Right ventricle myocardium inferior (tissue), 1 donor: ENCODE measurements around the gene NLRP8. TPM values are rescaled to one million over a fixed set of nuclear protein-coding genes. Genes with fewer than 3 reads are reported as not detected.
"Not testable (repeated sequence)": the region's sequence is repeated elsewhere in the genome, so short reads cannot be mapped to it uniquely, and the experiment has no call there.

Experiments
- ATAC-seq: fragments of 200-7000 bp; cut with Tn5 transposase; one replicate; pipeline ENCODE4 v1.9.1; 2020; ENCODE audit warnings: mild to moderate bottlenecking, moderate library complexity
- DNase-seq: peaks from one replicate; pipeline ENCODE4 v3.0.0; 2021; ENCODE audit errors: missing footprints
- intact Hi-C: fragments of 100-400 bp; cut with DNase I; formaldehyde crosslinking; loops from one replicate; pipeline ENCODE4 v1.11.0; 2022
- total RNA-seq: library from RNA; stranded (reverse); fragmentation: NEBNext Ultra II Directional; extraction: Animal tissue kit (Norgen Biotek cat#: 25700); gene quantifications from one replicate; pipeline ENCODE4 v1.2.1, GENCODE V29; 2021
- donor health status: DM: no; HTN: yes; CAD: no; lungs with severe emphysema.

Gene NLRP8
- total RNA-seq, 1 donor from 2014 or later: not detected

DNA sequence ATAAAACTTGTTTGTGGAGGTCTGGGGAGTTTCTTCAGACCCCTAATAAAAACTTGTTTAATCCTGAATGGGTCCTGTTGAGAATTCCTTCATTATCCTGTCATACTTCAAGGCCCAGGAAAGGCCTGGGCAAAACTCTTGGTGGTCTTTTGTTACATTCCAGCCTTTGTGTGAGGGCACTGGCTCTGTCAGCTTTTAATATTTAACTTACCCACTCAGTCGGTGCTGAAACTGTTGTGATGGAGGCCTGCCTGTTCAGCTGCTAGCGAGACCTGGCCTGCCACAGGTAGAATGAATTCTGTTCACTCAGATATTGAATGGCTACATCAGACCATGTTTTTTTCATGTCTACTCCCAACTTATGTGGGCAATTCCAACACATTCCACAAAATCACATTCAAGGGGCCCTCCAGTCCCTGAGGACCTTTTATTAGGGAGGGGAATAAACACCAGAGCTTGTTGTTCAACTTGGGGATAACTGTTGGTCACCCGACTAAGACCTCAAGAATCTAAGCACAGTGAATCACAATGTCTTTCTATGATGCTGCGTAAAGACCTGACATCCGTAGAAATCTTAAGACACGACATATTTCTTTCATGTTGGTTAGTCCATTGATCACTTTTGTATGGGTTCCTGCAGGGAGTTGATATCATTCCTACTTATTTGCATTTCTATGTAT, 12.5 kb downstream of the NLRP8 start:
- no peak for DNase-seq
- intact Hi-C loops: no loop called here
- ATAC-seq: no peak

DNA sequence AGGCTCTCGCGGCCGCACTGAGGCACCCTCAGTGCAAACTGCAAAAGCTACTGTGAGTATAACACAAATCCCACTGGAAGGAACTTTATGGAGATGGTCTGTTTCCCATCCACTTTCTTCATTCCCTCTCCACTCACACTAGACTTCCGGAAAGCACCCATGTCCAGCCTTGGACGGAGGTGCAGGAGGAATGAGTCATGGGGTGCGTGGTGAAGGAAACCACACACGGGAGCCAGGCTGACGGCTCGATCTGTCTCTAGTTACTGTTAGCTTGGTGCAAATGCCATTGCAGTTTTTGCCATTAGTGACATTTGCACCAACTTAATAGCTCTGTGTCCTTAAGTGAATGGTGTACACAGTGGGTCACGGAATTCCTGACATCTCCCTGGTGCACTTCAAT, 14.6 kb downstream of the NLRP8 start:
- intact Hi-C loops: no loop called here
- ATAC-seq: no peak
- DNase-seq: no peak

DNA sequence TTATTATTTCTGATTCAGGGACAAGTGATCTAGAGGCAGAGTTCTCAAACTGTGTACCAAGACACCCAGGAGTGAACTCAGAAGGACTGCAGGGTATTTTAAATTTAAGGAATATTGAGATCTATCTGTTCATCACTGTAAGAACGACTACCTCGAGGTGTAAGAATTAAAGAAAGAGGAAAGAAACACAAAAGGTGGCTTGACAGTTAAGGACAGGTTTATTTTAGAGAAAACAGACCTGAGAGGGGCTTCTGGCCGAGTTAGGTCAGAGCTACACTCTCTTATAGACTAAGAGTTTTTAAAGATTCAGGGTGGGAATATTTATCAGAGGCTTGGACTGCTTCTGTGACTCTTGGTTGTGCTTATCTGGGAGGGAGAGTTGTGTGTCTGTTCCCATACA, 26.4 kb downstream of the NLRP8 start:
- ATAC-seq (no peak), DNase-seq (no peak)
- intact Hi-C loops: no loop called here

DNA sequence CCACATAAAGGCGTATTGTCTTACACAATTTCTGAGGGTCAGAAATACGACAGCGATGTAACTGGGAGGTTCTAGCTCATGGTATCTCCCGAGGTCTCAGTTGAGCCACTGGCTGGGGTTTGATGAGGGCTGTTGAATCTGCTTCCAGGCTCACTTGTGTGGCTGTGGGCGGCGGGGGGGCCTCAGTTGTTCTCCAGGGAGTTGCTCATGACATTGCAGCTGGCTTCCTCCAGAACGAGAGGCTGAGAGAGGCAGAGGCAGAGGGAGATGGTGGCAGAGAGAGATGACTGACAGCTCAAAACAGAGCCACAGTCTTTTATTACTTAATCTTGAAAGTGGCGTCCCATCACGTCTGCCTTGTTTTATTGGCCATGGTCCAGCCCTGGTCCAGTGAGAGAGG, 32.8 kb downstream of the NLRP8 start:
- no peak for ATAC-seq
- DNase-seq: no peak
- intact Hi-C loops: no loop called here

DNA sequence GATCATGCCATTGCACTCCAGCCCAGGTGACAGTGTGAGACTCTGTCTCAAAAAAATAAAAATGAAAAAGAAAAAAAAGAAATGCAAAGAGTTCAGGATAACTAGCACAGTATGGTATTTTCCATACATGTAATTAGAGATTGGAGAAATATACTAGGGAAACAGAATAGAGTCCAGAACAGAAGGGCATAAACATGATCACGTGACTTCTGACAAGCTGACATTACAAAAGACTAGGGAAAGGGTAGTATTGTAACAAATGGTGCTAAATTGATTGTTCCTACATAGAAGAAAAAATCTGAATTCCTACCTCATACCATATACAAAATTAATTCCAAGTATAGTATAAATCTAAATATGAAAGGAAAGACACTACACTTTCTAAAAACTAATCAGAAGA, 37.6 kb downstream of the NLRP8 start:
- intact Hi-C loops: no loop called here
- ATAC-seq (no peak), DNase-seq (no peak)

DNA sequence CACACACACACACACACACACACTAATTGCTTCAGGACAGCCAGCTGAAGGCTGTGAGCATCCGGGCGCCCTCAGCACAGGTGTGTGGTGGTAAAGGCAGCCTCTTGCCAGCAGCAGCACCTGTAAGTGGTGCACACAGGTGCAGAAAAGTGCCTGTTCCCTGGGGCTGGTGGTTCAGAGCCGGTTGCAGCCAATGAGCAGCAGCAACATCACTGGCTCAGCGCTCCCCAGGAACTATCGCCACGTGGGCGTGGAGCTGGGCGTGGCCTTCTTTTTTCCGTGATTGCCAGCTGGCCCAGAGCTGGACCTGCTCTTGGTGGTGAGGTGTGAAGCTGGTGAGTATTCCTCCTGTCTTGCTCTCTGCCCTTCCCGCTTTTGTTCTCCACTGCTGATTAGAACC, 38.9 kb downstream of the NLRP8 start, which contains the start of gene NLRP5:
Gene NLRP5, plus strand, starts transcription at position 289 of the 400 bp plus-strand sequence.
- ATAC-seq (no peak), DNase-seq (no peak)
- intact Hi-C loops: no loop called here

DNA sequence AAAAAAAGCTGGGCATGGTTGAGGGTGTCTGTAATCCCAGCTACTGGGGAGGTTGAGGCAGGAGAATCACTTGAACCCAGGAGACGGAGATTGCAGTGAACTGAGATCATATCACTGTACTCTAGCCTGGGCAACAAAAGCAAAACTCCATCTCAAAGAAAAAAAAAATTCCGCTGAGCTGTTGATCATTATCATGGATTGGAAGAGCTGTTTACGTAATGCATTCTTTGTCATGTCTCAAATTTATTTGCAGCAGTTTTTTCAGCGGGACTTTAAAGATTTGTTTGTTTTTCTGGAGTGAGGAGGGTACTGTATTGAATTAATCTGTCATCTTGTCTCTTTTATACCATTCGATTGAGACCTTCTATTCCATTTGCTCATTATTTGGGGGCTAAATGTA, 43.2 kb downstream of the NLRP8 start:
- intact Hi-C loops: no loop called here
- ATAC-seq (no peak), DNase-seq (no peak)

DNA sequence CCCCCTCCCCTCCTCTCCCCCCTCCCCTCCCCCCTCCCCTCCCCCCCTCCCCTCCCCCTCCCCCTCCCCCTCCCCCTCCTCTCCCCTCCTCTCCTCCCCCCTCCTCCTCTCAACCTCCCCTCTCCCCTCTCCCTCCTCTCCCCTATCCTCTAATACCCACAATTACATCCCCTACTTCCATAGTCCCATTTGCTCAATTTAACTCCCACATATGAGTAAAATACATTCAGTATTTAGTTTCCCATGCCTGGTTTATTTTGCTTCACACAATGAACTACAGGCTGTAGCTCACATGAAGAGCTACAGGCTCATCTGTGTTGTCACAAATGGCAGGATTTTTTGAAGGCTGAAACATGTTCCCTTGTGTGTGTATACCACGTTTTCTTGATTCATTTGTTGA, 45.9 kb downstream of the NLRP8 start:
- ATAC-seq (no peak), DNase-seq (no peak)
- intact Hi-C loops: no loop called here

DNA sequence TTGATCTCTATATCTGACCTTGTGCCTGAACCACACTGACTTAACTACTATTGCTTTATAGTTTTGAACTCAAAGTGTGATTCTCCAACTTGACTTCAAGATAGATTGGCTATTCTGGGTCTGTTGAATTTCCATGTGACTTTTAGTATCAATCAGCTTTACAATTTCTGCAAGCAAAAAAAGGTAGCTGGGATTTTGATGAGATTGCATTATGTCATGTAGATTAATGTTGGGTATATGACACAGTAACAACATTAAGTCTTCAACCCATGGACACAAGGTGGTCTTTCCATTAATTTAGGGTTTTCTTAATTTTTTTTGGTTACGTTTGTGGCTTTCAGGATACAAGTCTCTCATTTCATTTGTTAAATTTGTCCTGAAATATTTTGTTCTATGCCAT, 67.1 kb downstream of the NLRP8 start:
- no peak for ATAC-seq
- intact Hi-C loops: no loop called here
- no peak for DNase-seq

DNA sequence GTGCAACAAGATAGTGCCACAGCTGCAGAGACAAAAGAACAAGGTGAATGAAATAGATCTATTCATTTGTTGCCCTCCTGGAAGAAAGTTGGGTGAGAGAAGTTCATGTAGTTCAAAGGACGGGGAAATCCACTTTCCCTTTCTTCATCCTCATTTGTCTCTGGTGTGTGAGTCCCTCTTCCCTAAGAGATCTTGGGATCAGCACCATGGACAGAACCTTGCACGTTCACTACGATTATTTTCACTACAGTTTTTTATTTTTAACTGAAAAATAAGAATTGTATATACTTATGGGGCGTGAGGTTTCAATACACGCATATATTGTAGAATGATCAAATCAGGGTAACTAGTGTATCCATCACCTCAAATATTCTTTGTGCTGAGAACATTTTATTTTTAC, 68.1 kb downstream of the NLRP8 start:
- ATAC-seq (no peak), DNase-seq (no peak)
- intact Hi-C loops: no loop called here

DNA sequence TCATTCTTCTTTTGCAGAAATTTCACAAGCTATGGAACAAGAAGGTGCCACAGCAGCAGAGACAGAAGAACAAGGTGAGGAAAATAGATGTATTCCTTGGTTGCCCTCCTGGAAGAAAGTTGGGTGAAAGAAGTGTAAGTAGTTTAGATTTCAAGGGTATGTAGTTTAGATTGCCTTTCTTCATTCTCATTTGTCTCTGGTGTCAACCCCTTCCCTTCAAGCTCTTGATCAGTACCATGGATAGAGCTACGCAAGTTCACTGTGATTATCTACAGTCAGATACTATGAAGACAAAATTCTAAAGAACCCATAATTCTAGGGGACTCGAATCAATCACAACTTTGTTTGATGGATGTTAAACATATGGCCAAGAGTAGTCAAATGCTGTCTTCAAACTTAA, 71.7 kb downstream of the NLRP8 start:
- not testable (repeated sequence) for ATAC-seq, DNase-seq

DNA sequence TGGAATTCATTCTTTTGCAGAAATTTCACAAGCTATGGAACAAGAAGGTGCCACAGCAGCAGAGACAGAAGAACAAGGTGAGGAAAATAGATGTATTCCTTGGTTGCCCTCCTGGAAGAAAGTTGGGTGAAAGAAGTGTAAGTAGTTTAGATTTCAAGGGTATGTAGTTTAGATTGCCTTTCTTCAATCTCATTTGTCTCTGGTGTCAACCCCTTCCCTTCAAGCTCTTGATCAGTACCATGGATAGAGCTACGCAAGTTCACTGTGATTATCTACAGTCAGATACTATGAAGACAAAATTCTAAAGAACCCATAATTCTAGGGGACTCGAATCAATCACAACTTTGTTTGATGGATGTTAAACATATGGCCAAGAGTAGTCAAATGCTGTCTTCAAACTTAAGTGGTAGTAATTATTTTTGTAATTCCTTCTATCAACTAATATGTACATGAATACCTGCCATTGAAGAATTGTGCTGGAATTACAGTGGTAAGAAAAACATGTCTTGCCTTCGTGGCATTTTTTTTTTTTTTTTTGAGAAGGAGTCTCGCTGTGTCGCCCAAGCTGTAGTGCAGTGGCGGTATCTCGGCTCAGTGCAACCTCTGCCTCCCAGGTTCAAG, 72.8 kb downstream of the NLRP8 start:
- ATAC-seq, intact Hi-C loops, DNase-seq: not testable (repeated sequence)

More for the DNA sequence above, 71.7 kb downstream of the NLRP8 start:
- intact Hi-C loops: not testable (repeated sequence)

DNA sequence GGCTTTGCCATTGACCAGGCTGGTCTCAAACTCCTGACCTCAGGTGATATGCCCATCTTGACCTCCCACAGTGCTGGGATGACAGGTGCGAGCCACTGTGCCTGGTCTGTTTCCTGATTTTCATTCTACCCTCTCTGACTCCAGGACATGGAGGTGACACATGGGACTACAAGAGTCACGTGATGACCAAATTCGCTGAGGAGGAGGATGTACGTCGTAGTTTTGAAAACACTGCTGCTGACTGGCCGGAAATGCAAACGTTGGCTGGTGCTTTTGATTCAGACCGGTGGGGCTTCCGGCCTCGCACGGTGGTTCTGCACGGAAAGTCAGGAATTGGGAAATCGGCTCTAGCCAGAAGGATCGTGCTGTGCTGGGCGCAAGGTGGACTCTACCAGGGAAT, 79.1 kb downstream of the NLRP8 start:
- intact Hi-C loops: no loop called here
- no peak for DNase-seq
- ATAC-seq: no peak

Other genes with a start within 250 kb of the NLRP8 start
- not detected for gene NLRP9, start 209.4 kb upstream of the NLRP8 start, total RNA-seq
- not detected for gene RFPL4A, start 188.7 kb upstream of the NLRP8 start, total RNA-seq
- gene RFPL4AL1, start 178.7 kb upstream of the NLRP8 start, total RNA-seq: not detected
- not detected for gene NLRP11, start 115.8 kb upstream of the NLRP8 start, total RNA-seq
- not detected for gene NLRP4, start 111.3 kb upstream of the NLRP8 start, total RNA-seq
- not detected for gene NLRP13, start 15.5 kb upstream of the NLRP8 start, total RNA-seq
- gene NLRP5, start 38.9 kb downstream of the NLRP8 start, total RNA-seq: not detected
- gene ZNF787, start 173.5 kb downstream of the NLRP8 start, total RNA-seq: 35.3 TPM
- 29.1 TPM for gene ZNF444, start 193.5 kb downstream of the NLRP8 start, total RNA-seq
- not detected for gene GALP, start 228.2 kb downstream of the NLRP8 start, total RNA-seq
- not detected for gene ZSCAN5B, start 250.0 kb downstream of the NLRP8 start, total RNA-seq